Upper lobe of right lung (tissue), 1 donor: ENCODE measurements around the gene TRMU. TPM values are rescaled to one million over a fixed set of nuclear protein-coding genes. Genes with fewer than 3 reads are reported as not detected.

Source experiments
- ATAC-seq: fragments of 200-7000 bp; cut with Tn5 transposase; one replicate; pipeline ENCODE4 v1.9.1; 2020; ENCODE audit warnings: mild to moderate bottlenecking, moderate library complexity
- DNase-seq: peaks from one replicate; pipeline ENCODE4 v3.0.0-alpha.2; 2020
- H3K27ac ChIP-seq: fragments of 200-600 bp; one replicate; pipeline ENCODE4 v1.8.0; 2022
- H3K27me3 ChIP-seq: fragments of 200-600 bp; one replicate; pipeline ENCODE4 v1.8.0; 2022; ENCODE audit warnings: mild to moderate bottlenecking
- H3K36me3 ChIP-seq: fragments of 200-600 bp; one replicate; pipeline ENCODE4 v1.8.0; 2022
- H3K4me1 ChIP-seq: fragments of 200-600 bp; one replicate; pipeline ENCODE4 v1.8.0; 2022
- H3K4me3 ChIP-seq: fragments of 200-600 bp; one replicate; pipeline ENCODE4 v1.8.0; 2022; ENCODE audit warnings: mild to moderate bottlenecking
- H3K9me3 ChIP-seq: fragments of 200-600 bp; one replicate; pipeline ENCODE4 v1.8.0; 2022
- intact Hi-C: fragments of 100-400 bp; cut with DNase I; formaldehyde crosslinking; loops from one replicate; pipeline ENCODE4 v1.11.0; 2022
- total RNA-seq: library from RNA; stranded (reverse); fragmentation: NEBNext Ultra II Directional; extraction: Animal tissue kit (Norgen Biotek cat#: 25700); gene quantifications from one replicate; pipeline ENCODE4 v1.2.1, GENCODE V29; 2021
- TF ChIP-seq, protein P1 (sequence below): fragments of 200-600 bp; IDR thresholded peaks from one replicate; pipeline ENCODE4 v1.8.0; 2022; ENCODE audit warnings: antibody characterized with exemption
- donor health status: DM: no; HTN: yes; CAD: no; lungs with severe emphysema.

Gene TRMU
- total RNA-seq, 1 donor from 2014 or later: 34.9 TPM

GRCh38 chr22:46355996-46356471 is 20.5 kb downstream of the TRMU start:
- ATAC-seq: no peak
- no peak overlapping the region for H3K27ac ChIP-seq
- intact Hi-C loops: no loop called here
- TF ChIP-seq, protein P1, sequence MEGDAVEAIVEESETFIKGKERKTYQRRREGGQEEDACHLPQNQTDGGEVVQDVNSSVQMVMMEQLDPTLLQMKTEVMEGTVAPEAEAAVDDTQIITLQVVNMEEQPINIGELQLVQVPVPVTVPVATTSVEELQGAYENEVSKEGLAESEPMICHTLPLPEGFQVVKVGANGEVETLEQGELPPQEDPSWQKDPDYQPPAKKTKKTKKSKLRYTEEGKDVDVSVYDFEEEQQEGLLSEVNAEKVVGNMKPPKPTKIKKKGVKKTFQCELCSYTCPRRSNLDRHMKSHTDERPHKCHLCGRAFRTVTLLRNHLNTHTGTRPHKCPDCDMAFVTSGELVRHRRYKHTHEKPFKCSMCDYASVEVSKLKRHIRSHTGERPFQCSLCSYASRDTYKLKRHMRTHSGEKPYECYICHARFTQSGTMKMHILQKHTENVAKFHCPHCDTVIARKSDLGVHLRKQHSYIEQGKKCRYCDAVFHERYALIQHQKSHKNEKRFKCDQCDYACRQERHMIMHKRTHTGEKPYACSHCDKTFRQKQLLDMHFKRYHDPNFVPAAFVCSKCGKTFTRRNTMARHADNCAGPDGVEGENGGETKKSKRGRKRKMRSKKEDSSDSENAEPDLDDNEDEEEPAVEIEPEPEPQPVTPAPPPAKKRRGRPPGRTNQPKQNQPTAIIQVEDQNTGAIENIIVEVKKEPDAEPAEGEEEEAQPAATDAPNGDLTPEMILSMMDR: no peak
- DNase-seq: peak; percentile 64
- H3K9me3 ChIP-seq: no peaks in the 10 kb centered on the region
- no peaks in the 10 kb centered on the region for H3K27me3 ChIP-seq
- H3K4me1 ChIP-seq: no peaks in the 10 kb centered on the region
- H3K36me3 ChIP-seq: peaks cover 44% of the 10 kb centered on the region
- H3K4me3 ChIP-seq: no peak overlapping the region

GRCh38 chr22:46356496-46357480 is 21.3 kb downstream of the TRMU start:
- Histone ChIP-seq H3K36me3 (peaks cover 37% of the 10 kb centered on the region), H3K9me3 (no peaks in the 10 kb centered on the region), H3K27me3 (no peaks in the 10 kb centered on the region), H3K27ac (no peak overlapping the region), H3K4me3 (no peak overlapping the region), H3K4me1 (no peaks in the 10 kb centered on the region)
- peak; percentile 57 for DNase-seq
- no peak for ATAC-seq
- intact Hi-C loops: no loop called here
- TF ChIP-seq, protein P1: no peak

DNA sequence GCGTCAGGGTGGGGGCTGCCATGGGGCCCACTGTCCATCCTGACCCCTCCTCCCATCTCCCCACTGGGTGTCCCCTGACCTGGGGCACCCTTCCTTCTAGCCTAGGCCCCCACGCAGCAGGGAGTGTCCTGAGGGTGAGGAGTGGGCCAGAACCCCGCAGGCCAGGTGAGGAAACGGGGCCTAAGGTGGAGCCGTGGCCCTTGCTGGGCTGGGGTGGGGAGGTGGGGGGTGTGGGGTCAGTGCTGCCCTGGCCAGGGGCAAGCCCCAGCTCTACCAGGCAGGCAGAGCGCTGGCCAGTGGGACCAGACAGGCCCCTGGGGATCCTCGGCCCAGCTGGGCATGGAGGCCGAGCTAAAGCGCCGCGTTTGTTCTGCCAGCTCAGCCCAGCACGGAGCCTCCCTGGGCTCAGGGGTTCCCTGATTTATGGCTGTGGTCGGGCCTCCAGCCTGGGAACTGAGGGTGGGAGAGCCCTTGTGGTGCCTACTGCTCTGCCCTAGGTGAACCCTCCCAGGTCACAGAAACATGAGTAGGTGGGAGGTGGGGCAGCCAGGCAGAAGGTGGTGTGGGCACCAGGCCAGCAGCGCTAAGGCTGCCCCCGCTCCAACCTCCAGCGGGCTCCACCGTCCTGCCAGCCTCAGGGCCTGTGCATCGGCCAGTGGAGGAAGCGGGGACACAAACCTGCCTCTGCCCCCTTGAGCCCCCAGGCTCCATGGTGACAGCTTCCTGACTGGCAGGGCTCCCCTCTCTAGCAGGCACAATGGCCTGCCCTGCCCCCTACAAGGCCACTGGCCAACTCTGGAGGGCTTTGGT is 22.4 kb downstream of the TRMU start:
- intact Hi-C loops: no loop called here

GRCh38 chr22:46358766-46359165 is 23.3 kb downstream of the TRMU start:
- ATAC-seq (no peak), DNase-seq (no peak)
- no peaks in the 10 kb centered on the region for H3K4me1 ChIP-seq
- H3K4me3 ChIP-seq: no peak overlapping the region
- no peaks in the 10 kb centered on the region for H3K27me3 ChIP-seq
- peaks cover 19% of the 10 kb centered on the region for H3K36me3 ChIP-seq
- TF ChIP-seq, protein P1: no peak
- H3K9me3 ChIP-seq: no peaks in the 10 kb centered on the region
- no peak overlapping the region for H3K27ac ChIP-seq
- intact Hi-C loops: no loop called here

More for the DNA sequence above, 22.4 kb downstream of the TRMU start:
- Histone ChIP-seq H3K27me3 (no peaks in the 10 kb centered on the region), H3K27ac (no peak overlapping the region), H3K9me3 (no peaks in the 10 kb centered on the region), H3K4me3 (no peak overlapping the region), H3K36me3 (peaks cover 25% of the 10 kb centered on the region), H3K4me1 (no peaks in the 10 kb centered on the region)
- TF ChIP-seq, protein P1: no peak
- ATAC-seq (no peak), DNase-seq (peak; percentile 66)

GRCh38 chr22:46359362-46359761 is 23.8 kb downstream of the TRMU start:
- TF ChIP-seq, protein P1: no peak
- intact Hi-C loops: no loop called here

More at GRCh38 chr22:46359362-46359761, 23.8 kb downstream of the TRMU start:
- H3K36me3 ChIP-seq: peaks cover 19% of the 10 kb centered on the region
- no peak overlapping the region for H3K4me3 ChIP-seq
- H3K4me1 ChIP-seq: no peaks in the 10 kb centered on the region
- H3K9me3 ChIP-seq: no peaks in the 10 kb centered on the region
- H3K27ac ChIP-seq: no peak overlapping the region
- ATAC-seq: no peak
- H3K27me3 ChIP-seq: no peaks in the 10 kb centered on the region
- no peak for DNase-seq
